G401.6 (cell line): ENCODE measurements around the gene TEK.
"Not testable (repeated sequence)": the region's sequence is repeated elsewhere in the genome, so short reads cannot be mapped to it uniquely, and the experiment has no call there.

Experiments used
- FAIRE-seq: peaks from 2 replicates; lab custom pipeline; 2012; peaks lifted over from hg19 to GRCh38; lab: Jason Lieb, UNC

Gene TEK

DNA sequence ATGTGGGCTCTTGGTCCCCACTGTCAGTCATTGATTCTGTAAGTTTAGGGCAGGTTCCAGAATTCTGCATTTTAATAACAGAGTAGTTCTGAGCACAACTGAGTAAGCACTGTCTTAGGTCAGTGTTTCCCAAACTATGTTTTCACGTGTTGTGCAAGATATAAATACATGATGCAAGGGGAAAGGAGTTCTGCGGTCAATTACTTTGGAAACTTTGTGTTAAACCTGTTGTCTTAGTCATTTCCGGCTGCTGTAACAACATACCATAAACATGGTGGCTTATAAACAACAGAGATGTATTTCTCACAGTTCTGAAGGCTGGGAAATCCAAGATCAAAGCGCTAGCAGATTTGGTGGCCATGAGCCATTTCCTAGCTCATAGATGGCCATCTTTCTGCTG, 118.2 kb downstream of the TEK start:
- FAIRE-seq = no peak

DNA sequence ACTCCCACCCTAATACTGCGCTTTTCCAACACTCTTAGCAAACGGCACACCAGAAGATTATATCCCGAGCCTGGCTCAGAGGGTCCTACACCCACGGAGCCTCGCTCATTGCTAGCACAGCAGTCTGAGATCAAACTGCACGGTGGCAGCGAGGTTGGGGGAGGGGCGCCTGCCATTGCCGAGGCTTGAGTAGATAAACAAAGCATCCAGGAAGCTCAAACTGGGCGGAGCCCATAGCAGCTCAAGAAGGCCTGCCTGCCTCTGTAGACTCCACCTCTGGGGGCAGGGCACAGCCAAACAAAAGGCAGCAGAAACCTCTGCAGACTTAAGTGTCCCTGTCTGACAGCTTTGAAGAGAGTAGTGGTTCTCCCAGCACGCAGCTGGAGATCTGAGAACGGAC, 130.6 kb downstream of the TEK start:
- FAIRE-seq = not testable (repeated sequence)

GRCh38 chr9:27247756-27248155, 138.7 kb downstream of the TEK start:
- FAIRE-seq = peak; percentile 3

DNA sequence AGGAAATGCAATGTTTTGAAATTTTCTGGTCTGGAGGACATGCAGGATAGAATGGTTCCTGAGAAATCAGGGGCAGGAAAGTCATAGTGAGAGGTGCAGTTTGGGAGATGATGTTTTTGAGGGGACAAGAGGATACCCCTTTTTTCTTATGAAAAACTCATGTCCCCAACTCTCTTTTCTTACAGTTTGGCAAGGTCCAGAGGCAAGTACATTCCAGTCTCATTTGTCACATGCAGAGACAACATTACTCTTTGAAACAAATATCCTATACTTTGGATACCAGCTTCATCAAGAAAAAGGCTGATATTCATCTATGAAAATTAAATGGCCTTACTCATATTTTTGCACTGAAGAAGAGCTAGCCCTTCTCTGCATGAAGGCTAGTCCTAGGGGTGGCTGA, 139.7 kb downstream of the TEK start:
- no peak for FAIRE-seq

GRCh38 chr9:27258662-27259061, 149.6 kb downstream of the TEK start:
- no peak for FAIRE-seq

DNA sequence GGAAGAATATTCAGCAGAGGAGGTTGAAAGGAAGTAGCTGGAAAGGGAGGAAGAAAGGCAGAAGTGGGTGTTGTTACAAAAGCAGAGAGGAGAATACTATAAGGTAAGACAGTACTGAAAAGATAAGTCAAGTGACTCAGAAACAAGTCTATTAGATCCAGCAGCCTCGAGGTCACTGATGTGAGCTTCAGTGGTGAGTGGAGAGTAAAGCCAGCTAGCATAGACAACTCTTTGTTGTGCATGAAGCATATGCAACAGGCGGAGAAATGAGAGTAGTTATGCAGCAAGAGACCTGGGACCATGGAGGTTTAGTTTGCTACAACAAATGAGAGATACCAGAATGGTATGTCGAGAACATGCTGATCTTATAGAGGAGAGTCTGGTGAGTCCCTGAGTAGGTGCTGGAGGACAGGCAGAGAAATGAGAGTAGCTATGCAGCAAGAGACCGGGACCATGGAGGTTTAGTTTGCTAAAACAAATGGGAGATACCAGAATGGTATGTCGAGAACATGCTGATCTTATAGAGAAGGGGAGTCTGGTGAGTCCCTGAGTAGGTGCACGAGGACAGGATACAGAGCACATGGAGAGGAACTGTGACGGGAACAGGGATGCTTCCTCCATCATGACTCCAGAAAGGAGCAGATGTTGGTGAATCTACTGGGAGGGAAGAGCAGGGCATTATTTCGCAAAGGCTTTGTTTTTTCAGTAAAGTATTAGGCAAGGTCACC, 151.9 kb downstream of the TEK start:
- FAIRE-seq = no peak

- FAIRE-seq = no peak
Measured at GRCh38 chr9:27261517-27262211, 152.6 kb downstream of the TEK start.

DNA sequence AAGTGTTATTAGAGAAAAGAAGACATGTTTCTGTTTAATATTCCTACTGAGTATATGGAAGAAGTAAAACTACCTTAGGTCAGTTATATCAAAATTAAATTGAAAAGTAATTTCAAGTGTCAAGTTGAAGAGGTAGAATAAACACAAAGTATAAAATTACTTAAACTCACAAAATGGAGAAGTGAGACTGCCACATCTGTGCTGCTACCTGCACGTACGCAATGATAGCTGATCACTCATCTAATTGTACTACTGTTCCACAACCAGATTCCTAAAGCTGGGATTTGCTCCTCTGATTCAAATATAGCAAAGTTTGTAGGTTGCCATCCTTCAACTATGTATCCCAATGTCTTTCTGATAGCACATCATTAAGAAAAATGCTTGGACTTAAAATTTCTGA, 163.1 kb downstream of the TEK start:
- no peak for FAIRE-seq

GRCh38 chr9:27273186-27273585, 164.2 kb downstream of the TEK start:
- no peak for FAIRE-seq

DNA sequence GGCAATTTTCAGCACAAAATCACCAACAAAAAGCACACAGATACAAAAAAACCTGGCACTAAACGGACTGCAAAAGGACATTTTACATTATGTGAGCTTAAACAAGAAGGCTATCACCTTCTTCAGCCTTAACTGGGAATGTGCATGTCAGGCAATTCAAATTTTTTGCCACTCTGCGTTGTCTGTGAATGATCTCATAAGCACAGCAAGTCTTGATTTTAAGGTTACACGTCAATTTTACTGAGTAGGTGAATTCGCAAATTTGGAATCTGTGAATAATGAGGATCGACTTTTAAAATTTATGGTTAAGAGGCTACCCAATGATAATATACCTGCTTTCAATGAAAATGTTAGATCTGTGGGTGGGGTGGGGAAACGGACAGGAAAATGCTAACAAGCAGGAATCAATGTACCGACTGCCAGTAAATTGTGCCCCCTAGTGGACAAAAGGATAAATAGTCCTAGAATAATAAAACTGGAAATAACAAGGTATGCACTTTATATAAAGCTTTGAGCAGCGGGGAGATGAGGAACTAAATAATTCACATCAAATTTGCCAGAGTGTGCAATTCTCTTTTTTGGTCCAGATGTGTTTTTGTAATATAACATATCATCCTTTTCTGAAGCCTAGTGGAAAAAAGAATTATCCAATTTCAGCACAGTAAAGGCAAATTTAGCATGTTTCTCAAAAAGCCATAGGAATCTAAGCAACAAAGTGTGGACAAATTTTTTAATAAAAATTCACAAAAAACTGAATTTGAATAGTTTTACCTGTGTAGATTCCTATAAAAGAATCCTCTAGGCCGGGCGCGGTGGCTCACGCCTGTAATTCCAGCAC, 167.4 kb downstream of the TEK start:
- peak; percentile 80 for FAIRE-seq

GRCh38 chr9:27278374-27278773, 169.3 kb downstream of the TEK start:
- no peak for FAIRE-seq

- FAIRE-seq = no peak
Measured at GRCh38 chr9:27279611-27280010, 170.6 kb downstream of the TEK start.
